NCI-H1417 treated with DMSO at 0.1 percent for 48 hours (cell line): ENCODE measurements around the gene SUPT5H.

Source experiments
- DNase-seq: peaks from one replicate; lab custom pipeline; 2025; lab: John Stamatoyannopoulos, UW

SUPT5H gene

GRCh38 chr19:39497701-39497995 lies 52.3 kb downstream of the SUPT5H start:
- no peak for DNase-seq

GRCh38 chr19:39497996-39498797 lies 52.8 kb downstream of the SUPT5H start:
- peak; percentile 64 for DNase-seq

- DNase-seq: peak; percentile 11
Measured at GRCh38 chr19:39498798-39499642, 53.6 kb downstream of the SUPT5H start, which contains the start of gene DLL3. TSS of gene DLL3 (plus strand) at chr19:39498947. CDS start at chr19:39498975, 28 bp downstream.

GRCh38 chr19:39499932-39500331 lies 54.5 kb downstream of the SUPT5H start:
- DNase-seq: no peak

GRCh38 chr19:39500543-39500942 lies 55.2 kb downstream of the SUPT5H start:
- no peak for DNase-seq

GRCh38 chr19:39501340-39501739 lies 56.0 kb downstream of the SUPT5H start:
- no peak for DNase-seq

- no peak for DNase-seq
Measured at GRCh38 chr19:39502640-39503417, 57.4 kb downstream of the SUPT5H start.

- DNase-seq: no peak
Measured at GRCh38 chr19:39506598-39506943, 61.2 kb downstream of the SUPT5H start.

- DNase-seq: peak; percentile 54
Measured at GRCh38 chr19:39506944-39507714, 61.7 kb downstream of the SUPT5H start.

- no peak for DNase-seq
Measured at GRCh38 chr19:39507715-39508364, 62.5 kb downstream of the SUPT5H start.

GRCh38 chr19:39508629-39509028 lies 63.2 kb downstream of the SUPT5H start:
- DNase-seq: no peak

- DNase-seq: no peak
Measured at GRCh38 chr19:39509233-39509632, 63.9 kb downstream of the SUPT5H start.

- no peak for DNase-seq
Measured at GRCh38 chr19:39512988-39513387, 67.6 kb downstream of the SUPT5H start.

- DNase-seq: no peak
Measured at GRCh38 chr19:39514840-39515550, 69.6 kb downstream of the SUPT5H start, which contains the start of gene SELENOV. TSS of gene SELENOV (plus strand) at chr19:39515139. CDS start at chr19:39515213, 74 bp downstream.

GRCh38 chr19:39515551-39516191 lies 70.3 kb downstream of the SUPT5H start:
- DNase-seq: no peak

- DNase-seq: no peak
Measured at GRCh38 chr19:39516270-39516669, 70.9 kb downstream of the SUPT5H start.

- DNase-seq: no peak
Measured at GRCh38 chr19:39517432-39517831, 72.0 kb downstream of the SUPT5H start.

GRCh38 chr19:39518458-39518857 lies 73.1 kb downstream of the SUPT5H start:
- no peak for DNase-seq

- no peak for DNase-seq
Measured at GRCh38 chr19:39518975-39519374, 73.6 kb downstream of the SUPT5H start.
